Cardiac muscle cell (in vitro differentiated cells and primary cell): ENCODE data around the gene AGBL3. TPM values are rescaled to one million over a fixed set of nuclear protein-coding genes. Genes with fewer than 3 reads are reported as not detected.

Experiments used
- DNase-seq, 2 donors: peaks; one replicate each; pipeline versions ENCODE4 v3.0.0 to v3.0.0-alpha.2; 2010 to 2017; ENCODE audit warnings: low read depth in 1 of 2, low spot score in 1 of 2
- H3K27ac ChIP-seq: fragments of 200-600 bp; sonication (generic); 2 replicates; pipeline ENCODE4 v1.5.1; 2016
- H3K27me3 ChIP-seq: fragments of 200-600 bp; sonication (generic); 2 replicates; pipeline ENCODE4 v1.6.0; 2016; ENCODE audit warnings: control low read depth
- H3K36me3 ChIP-seq: fragments of 200-600 bp; sonication (generic); 2 replicates; pipeline ENCODE4 v1.5.1; 2016; ENCODE audit warnings: control low read depth
- H3K4me1 ChIP-seq: fragments of 200-600 bp; sonication (generic); 2 replicates; pipeline ENCODE4 v1.8.1; 2017; ENCODE audit warnings: low read depth, mild to moderate bottlenecking, mixed run types
- H3K4me3 ChIP-seq: fragments of 200-600 bp; sonication (generic); 2 replicates; pipeline ENCODE4 v1.5.1; 2016; ENCODE audit warnings: mild to moderate bottlenecking
- H3K9me3 ChIP-seq: fragments of 200-600 bp; sonication (generic); 2 replicates; pipeline ENCODE4 v1.5.1; 2017; ENCODE audit warnings: low read depth, mild to moderate bottlenecking, control low read depth
- polyA plus RNA-seq: library from polyadenylated mRNA; unstranded; fragments of >200 nt; fragmentation: Nextera tagmentation; extraction: Ambion mirVana; gene quantifications from 2 replicates; pipeline ENCODE4 v1.2.1, GENCODE V29; 2016
- total RNA-seq: library from RNA; depleted of rRNA; stranded (reverse); fragments of >200 nt; gene quantifications from 2 replicates; pipeline ENCODE4 v1.2.3, GENCODE V29; 2016
- TF ChIP-seq, protein P1 (sequence below): IDR thresholded peaks from 2 replicates; pipeline ENCODE4 v1.5.1; 2012; ENCODE audit warnings: low read depth, mild to moderate bottlenecking, low read length

The AGBL3 gene
- total and polyA plus RNA-seq, 2 experiments from 2014 or later, result 1.7 to 3.8 TPM

- Histone ChIP-seq H3K27me3 (no peaks in the 10 kb centered on the region), H3K36me3 (peaks cover 2% of the 10 kb centered on the region), H3K4me1 (no peaks in the 10 kb centered on the region), H3K27ac (no peak overlapping the region), H3K9me3 (peaks cover 4% of the 10 kb centered on the region), H3K4me3 (no peak overlapping the region)
- TF ChIP-seq, protein P1, sequence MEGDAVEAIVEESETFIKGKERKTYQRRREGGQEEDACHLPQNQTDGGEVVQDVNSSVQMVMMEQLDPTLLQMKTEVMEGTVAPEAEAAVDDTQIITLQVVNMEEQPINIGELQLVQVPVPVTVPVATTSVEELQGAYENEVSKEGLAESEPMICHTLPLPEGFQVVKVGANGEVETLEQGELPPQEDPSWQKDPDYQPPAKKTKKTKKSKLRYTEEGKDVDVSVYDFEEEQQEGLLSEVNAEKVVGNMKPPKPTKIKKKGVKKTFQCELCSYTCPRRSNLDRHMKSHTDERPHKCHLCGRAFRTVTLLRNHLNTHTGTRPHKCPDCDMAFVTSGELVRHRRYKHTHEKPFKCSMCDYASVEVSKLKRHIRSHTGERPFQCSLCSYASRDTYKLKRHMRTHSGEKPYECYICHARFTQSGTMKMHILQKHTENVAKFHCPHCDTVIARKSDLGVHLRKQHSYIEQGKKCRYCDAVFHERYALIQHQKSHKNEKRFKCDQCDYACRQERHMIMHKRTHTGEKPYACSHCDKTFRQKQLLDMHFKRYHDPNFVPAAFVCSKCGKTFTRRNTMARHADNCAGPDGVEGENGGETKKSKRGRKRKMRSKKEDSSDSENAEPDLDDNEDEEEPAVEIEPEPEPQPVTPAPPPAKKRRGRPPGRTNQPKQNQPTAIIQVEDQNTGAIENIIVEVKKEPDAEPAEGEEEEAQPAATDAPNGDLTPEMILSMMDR, result no peak
- no peak for DNase-seq
Measured at GRCh38 chr7:135180122-135180521, 193.8 kb downstream of the AGBL3 start.

DNA sequence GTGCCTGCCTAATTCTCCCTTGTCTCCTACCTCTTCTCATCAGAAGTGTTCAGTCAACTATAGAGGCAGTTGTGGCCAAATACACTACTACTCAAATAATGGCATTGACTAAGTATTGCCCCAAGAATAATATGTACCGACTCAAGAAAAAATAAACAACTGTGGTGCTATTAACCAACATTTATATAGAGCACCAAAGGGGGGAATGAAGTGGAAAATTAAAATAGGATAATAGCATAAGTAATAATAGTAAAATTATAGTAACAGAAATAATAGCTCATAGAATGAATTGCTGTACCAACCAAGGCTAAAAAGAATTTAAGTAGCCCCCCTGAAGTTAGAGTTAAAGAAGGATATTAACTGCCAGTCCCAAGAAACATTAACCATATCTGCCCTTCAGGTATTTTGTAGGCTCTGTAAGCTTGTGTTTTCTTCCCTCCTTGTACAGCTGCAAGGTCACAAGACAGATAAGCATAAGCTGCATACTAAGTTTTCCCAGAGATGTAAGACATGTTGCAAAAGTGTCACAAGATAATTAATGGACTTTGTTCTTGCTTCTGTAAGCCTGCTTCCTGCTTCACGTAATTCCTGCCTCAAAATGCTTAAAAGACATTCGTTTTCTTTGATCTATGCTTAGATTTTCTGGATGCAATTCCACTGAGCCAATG, 195.1 kb downstream of the AGBL3 start:
- H3K4me1 ChIP-seq, result no peaks in the 10 kb centered on the region
- TF ChIP-seq, protein P1, result no peak

GRCh38 chr7:135181929-135182678, 195.8 kb downstream of the AGBL3 start:
- peaks cover 4% of the 10 kb centered on the region for H3K9me3 ChIP-seq
- TF ChIP-seq, protein P1, result no peak
- H3K27ac ChIP-seq, result no peak overlapping the region
- H3K36me3 ChIP-seq, result peaks cover 14% of the 10 kb centered on the region
- no peaks in the 10 kb centered on the region for H3K4me1 ChIP-seq
- H3K4me3 ChIP-seq, result no peak overlapping the region
- DNase-seq, result no peak
- H3K27me3 ChIP-seq, result no peaks in the 10 kb centered on the region

More for the DNA sequence above, 195.1 kb downstream of the AGBL3 start:
- Histone ChIP-seq H3K36me3 (peaks cover 14% of the 10 kb centered on the region), H3K27me3 (no peaks in the 10 kb centered on the region), H3K9me3 (peaks cover 4% of the 10 kb centered on the region), H3K27ac (no peak overlapping the region), H3K4me3 (no peak overlapping the region)
- DNase-seq, result no peak

DNA sequence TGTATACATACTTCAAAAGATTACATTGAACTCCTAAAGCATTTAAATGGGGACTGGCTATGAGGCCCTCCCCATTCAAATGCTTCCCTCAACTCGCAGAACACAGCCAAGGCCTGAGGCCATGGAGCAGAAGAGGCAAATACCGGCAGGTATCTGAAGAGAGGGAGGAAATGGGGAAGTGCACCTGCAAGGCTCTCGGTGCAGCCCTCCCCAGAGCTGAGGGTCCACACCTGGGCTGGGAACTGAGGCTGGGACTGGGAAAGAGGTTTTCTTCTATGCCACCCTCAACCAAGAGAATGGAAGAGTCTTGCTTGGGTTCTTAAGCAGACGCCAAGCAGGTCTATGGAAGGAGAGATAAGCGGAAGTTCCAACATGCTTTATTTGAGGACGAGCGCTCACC, 197.2 kb downstream of the AGBL3 start:
- Histone ChIP-seq H3K4me1 (no peaks in the 10 kb centered on the region), H3K9me3 (peaks cover 4% of the 10 kb centered on the region), H3K27me3 (no peaks in the 10 kb centered on the region), H3K4me3 (no peak overlapping the region), H3K27ac (no peak overlapping the region), H3K36me3 (peaks cover 20% of the 10 kb centered on the region)
- TF ChIP-seq, protein P1, result no peak
- no peak for DNase-seq

GRCh38 chr7:135184254-135184841, 198.0 kb downstream of the AGBL3 start:
- H3K4me3 ChIP-seq, result no peak overlapping the region
- TF ChIP-seq, protein P1, result no peak
- DNase-seq, result no peak
- peaks cover 27% of the 10 kb centered on the region for H3K36me3 ChIP-seq
- H3K9me3 ChIP-seq, result peaks cover 4% of the 10 kb centered on the region
- H3K4me1 ChIP-seq, result no peaks in the 10 kb centered on the region
- no peaks in the 10 kb centered on the region for H3K27me3 ChIP-seq
- no peak overlapping the region for H3K27ac ChIP-seq

Other genes starting within 250 kb of the AGBL3 start
- 22.6 and 29.3 TPM in 2 replicates for gene CALD1, start 206.9 kb upstream of the AGBL3 start, total RNA-seq
- gene CALD1, start 206.9 kb upstream of the AGBL3 start, polyA plus RNA-seq, result 73.8 and 135 TPM in 2 replicates
- not detected in 2 replicates for gene TMEM140, start 161.6 kb downstream of the AGBL3 start, total RNA-seq
- 9.4 and 10.4 TPM in 2 replicates for gene TMEM140, start 161.6 kb downstream of the AGBL3 start, polyA plus RNA-seq
- gene CYREN, start 184.2 kb downstream of the AGBL3 start, total RNA-seq, result 45.9 and 68.9 TPM in 2 replicates
- gene CYREN, start 184.2 kb downstream of the AGBL3 start, polyA plus RNA-seq, result 35.5 and 43.3 TPM in 2 replicates
- gene WDR91, start 225.0 kb downstream of the AGBL3 start, total RNA-seq, result 16.2 and 16.7 TPM in 2 replicates
- 13.3 and 13.6 TPM in 2 replicates for gene WDR91, start 225.0 kb downstream of the AGBL3 start, polyA plus RNA-seq
- gene STRA8, start 247.3 kb downstream of the AGBL3 start, total RNA-seq, result not detected in 2 replicates
- gene STRA8, start 247.3 kb downstream of the AGBL3 start, polyA plus RNA-seq, result not detected in 2 replicates